ENCODE measurements around the gene CATSPERB. TPM values are rescaled to one million over a fixed set of nuclear protein-coding genes. Genes with fewer than 3 reads are reported as not detected.

Gene CATSPERB
- total RNA-seq, 2 donors from 2014 or later: 20.4 to 70.0 TPM

- H3K4me3 ChIP-seq: no peak overlapping the region
- WGBS, 2 donors: 74 to 84% methylated on average over 4 of the region's 4 CpGs
- H3K27me3 ChIP-seq: no peaks in the 10 kb centered on the region
Observed at GRCh38 chr14:91728616-91729183, 3.2 kb downstream of the CATSPERB start.

GRCh38 chr14:91727121-91727520, 4.8 kb downstream of the CATSPERB start:
- H3K9me3 ChIP-seq: no peaks in the 10 kb centered on the region
- no peaks in the 10 kb centered on the region for H3K27me3 ChIP-seq
- no peak overlapping the region for H3K4me3 ChIP-seq
- intact Hi-C loops (cut with DNase I): no loop called here
- WGBS, 2 donors: 87 to 96% methylated on average over 2 of the region's 2 CpGs
- DNase-seq: no peak
- no peak overlapping the region for H3K27ac ChIP-seq
- H3K4me1 ChIP-seq: no peaks in the 10 kb centered on the region
- H3K36me3 ChIP-seq (replicated peaks in 1 of 2; ENCODE audit: insufficient read depth in 1 of 2, low read depth in 2 of 2): no peaks in the 10 kb centered on the region
- TF ChIP-seq CTCF (IDR thresholded peaks at IDR 0.05) (no peak), POLR2A (IDR thresholded peaks at IDR 0.05) (no peak)
- no peak for ATAC-seq

More at GRCh38 chr14:91728616-91729183, 3.2 kb downstream of the CATSPERB start:
- H3K4me1 ChIP-seq: no peaks in the 10 kb centered on the region
- no peak for ATAC-seq
- no peaks in the 10 kb centered on the region for H3K36me3 ChIP-seq (replicated peaks in 1 of 2; ENCODE audit: insufficient read depth in 1 of 2, low read depth in 2 of 2)
- no peak for DNase-seq
- H3K27ac ChIP-seq: no peak overlapping the region
- intact Hi-C loops (cut with DNase I): no loop called here
- no peaks in the 10 kb centered on the region for H3K9me3 ChIP-seq
- TF ChIP-seq POLR2A (IDR thresholded peaks at IDR 0.05): no peak
- no peak for TF ChIP-seq CTCF (IDR thresholded peaks at IDR 0.05)

- H3K27ac ChIP-seq: no peak overlapping the region
- H3K36me3 ChIP-seq (replicated peaks in 1 of 2; ENCODE audit: insufficient read depth in 1 of 2, low read depth in 2 of 2): no peaks in the 10 kb centered on the region
- H3K4me3 ChIP-seq: no peak overlapping the region
- no peak for TF ChIP-seq CTCF (IDR thresholded peaks at IDR 0.05)
- no peak for TF ChIP-seq POLR2A (IDR thresholded peaks at IDR 0.05)
- WGBS, 2 donors: 84 to 89% methylated on average over 2 of the region's 2 CpGs
- no peaks in the 10 kb centered on the region for H3K4me1 ChIP-seq
- H3K9me3 ChIP-seq: no peaks in the 10 kb centered on the region
- intact Hi-C loops (cut with DNase I): no loop called here
- no peak for DNase-seq
- H3K27me3 ChIP-seq: no peaks in the 10 kb centered on the region
- no peak for ATAC-seq
Observed at GRCh38 chr14:91723501-91723900, 8.4 kb downstream of the CATSPERB start.

- H3K4me1 ChIP-seq: no peaks in the 10 kb centered on the region
- TF ChIP-seq CTCF (IDR thresholded peaks at IDR 0.05): no peak
- no peak for TF ChIP-seq POLR2A (IDR thresholded peaks at IDR 0.05)
- ATAC-seq: no peak
- no peak overlapping the region for H3K27ac ChIP-seq
- H3K27me3 ChIP-seq: no peaks in the 10 kb centered on the region
- no peaks in the 10 kb centered on the region for H3K9me3 ChIP-seq
- no peak for DNase-seq
- no peak overlapping the region for H3K4me3 ChIP-seq
- no peaks in the 10 kb centered on the region for H3K36me3 ChIP-seq (replicated peaks in 1 of 2; ENCODE audit: insufficient read depth in 1 of 2, low read depth in 2 of 2)
- intact Hi-C loops (cut with DNase I): no loop called here
Observed at GRCh38 chr14:91722386-91722785, 9.5 kb downstream of the CATSPERB start.

GRCh38 chr14:91719839-91720238, 12.0 kb downstream of the CATSPERB start:
- Histone ChIP-seq H3K27ac (no peak overlapping the region), H3K9me3 (no peaks in the 10 kb centered on the region), H3K4me3 (no peak overlapping the region), H3K36me3 (replicated peaks in 1 of 2; ENCODE audit: insufficient read depth in 1 of 2, low read depth in 2 of 2) (no peaks in the 10 kb centered on the region), H3K27me3 (no peaks in the 10 kb centered on the region), H3K4me1 (no peaks in the 10 kb centered on the region)
- WGBS, 2 donors: 78 to 83% methylated on average over 3 of the region's 3 CpGs
- intact Hi-C loops (cut with DNase I): no loop called here
- TF ChIP-seq CTCF (IDR thresholded peaks at IDR 0.05) (no peak), POLR2A (IDR thresholded peaks at IDR 0.05) (no peak)
- ATAC-seq: no peak
- DNase-seq: no peak

Data from body of pancreas (tissue), 4 donors.